H7 (cell line): ENCODE data around the gene PTPN4. TPM values are rescaled to one million over a fixed set of nuclear protein-coding genes. Genes with fewer than 3 reads are reported as not detected.
"Not testable (repeated sequence)": the region's sequence is repeated elsewhere in the genome, so short reads cannot be mapped to it uniquely, and the experiment has no call there.

Source experiments
- DNase-seq: peaks from one replicate; pipeline ENCODE4 v3.0.0; 2012
- H3K27me3 ChIP-seq: 2 replicates; pipeline ENCODE4 v1.6.0; 2011; ENCODE audit warnings: mild to moderate bottlenecking, low read length; ENCODE audit not compliant: control insufficient read depth, insufficient read depth
- H3K36me3 ChIP-seq: replicated peaks from 2 replicates; pipeline ENCODE4 v1.5.1; 2011; ENCODE audit warnings: low read length; ENCODE audit not compliant: control insufficient read depth, insufficient read depth
- H3K4me3 ChIP-seq: 2 replicates; pipeline ENCODE4 v1.5.1; 2011; ENCODE audit warnings: low read depth, mild to moderate bottlenecking, control low read depth, low read length, moderate library complexity; ENCODE audit not compliant: insufficient read depth
- total RNA-seq: library from RNA; depleted of rRNA; stranded (reverse); fragments of >200 nt; shearing (Covaris generic); gene quantifications from 2 replicates; pipeline ENCODE4 v1.2.3, GENCODE V29; 2014

The PTPN4 gene
- total RNA-seq, 1 experiment from 2014 or later: 39.4 TPM

DNA sequence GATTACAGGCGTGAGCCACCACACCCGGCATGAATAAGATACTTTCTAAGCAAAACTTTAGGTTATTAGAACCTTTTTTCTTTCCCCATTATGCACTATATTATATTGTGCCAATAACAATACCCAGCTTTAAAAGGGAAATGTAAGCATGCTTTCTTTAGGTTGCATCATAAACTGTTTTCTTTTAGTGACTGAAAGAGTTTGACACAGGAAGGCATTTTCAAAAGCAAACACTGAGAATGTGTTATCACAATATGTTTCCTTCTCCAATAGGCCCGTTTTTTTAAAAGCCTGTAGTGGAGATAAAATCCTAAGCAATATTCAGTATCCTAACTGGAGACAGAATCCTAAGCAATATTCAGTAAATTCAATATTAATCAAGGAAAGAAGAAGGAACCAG is 236.4 kb downstream of the PTPN4 start:
- Histone ChIP-seq H3K36me3 (no peaks in the 10 kb centered on the region), H3K4me3 (no peak overlapping the region), H3K27me3 (no peaks in the 10 kb centered on the region; the same call in 1 of the 2 replicates)
- DNase-seq: no peak

DNA sequence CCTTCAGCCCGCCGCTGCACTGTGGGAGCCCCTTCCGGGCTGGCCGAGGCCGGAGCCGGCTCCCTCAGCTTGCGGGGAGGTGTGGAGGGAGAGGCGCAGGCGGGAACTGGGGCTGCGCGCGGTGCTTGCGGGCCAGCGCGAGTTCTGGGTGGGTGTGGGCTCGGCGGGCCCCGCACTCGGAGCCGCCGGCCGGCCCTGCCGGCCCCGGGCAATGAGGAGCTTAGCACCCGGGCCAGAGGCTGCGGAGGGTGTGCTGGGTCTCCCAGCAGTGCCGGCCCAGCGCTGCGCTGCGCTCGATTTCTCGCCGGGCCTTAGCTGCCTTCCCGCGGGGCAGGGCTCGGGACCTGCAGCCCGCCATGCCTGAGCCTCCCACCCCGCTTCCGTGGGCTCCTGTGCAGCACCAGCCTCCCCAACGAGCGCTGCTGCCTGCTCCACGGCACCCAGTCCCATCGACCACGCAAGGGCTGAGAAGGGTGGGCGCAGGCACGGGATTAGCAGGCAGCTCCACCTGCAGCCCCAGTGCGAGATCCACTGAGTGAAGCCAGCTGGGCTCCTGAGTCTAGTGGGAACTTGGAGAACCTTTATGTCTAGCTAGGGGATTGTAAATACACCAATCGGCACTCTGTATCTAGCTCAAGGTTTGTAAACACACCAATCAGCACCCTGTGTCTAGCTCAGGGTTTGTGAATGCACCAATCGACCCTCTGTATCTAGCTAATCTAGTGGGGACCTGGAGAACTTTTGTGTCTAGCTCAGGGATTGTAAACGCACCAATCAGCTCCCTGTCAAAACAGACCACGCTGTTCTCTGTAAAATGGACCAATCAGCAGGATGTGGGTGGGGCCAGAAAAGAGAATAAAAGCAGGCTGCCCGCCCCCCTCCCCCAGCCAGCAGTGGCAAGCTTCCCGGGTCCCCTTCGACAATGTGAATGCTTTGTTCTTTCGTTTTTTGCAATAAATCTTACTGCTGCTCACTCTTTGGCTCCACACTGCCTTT is 237.5 kb downstream of the PTPN4 start:
- H3K27me3 ChIP-seq, DNase-seq, H3K36me3 ChIP-seq, H3K4me3 ChIP-seq: not testable (repeated sequence)

DNA sequence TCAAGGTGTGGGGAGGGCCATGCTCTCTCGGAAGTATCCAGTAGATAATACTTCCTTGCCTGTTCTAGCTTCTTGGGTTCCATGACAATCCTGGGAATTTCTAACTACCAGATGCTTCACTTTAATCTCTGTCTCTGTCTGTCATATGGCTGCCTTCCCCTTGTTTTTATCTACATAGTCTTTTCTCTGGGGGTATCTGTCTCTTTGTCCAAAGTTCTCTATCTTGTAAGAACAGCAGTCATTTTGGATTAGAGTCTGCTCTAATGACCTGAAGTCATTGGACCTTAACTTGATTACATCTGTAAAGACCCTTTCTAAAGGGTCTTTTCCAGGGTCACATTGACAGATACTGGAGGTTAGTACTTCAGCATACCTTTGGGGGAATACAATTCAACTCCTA is 241.7 kb downstream of the PTPN4 start:
- H3K27me3 ChIP-seq: no peaks in the 10 kb centered on the region; the same call in 1 of the 2 replicates
- no peaks in the 10 kb centered on the region for H3K36me3 ChIP-seq
- H3K4me3 ChIP-seq: no peak overlapping the region
- DNase-seq: no peak

DNA sequence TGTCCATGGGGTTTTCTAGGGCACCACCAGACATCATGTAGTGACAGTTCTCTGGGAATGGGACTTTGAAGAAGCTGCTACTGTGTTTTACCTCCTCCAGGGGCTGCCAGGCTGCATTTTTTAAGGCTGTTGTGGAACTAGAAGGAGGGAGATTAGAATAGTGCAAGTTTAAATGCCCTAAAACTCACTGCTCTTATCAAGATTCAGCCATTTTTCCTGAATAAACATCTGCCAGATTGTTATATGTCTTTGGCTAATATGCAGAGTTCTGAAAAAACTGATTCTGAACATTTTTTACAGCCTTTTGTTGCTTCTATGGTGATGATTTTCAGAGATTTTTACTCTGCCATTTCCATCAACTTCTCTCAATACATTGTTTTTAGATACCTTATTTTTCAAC is 244.5 kb downstream of the PTPN4 start:
- Histone ChIP-seq H3K36me3 (no peaks in the 10 kb centered on the region), H3K4me3 (no peak overlapping the region), H3K27me3 (no peaks in the 10 kb centered on the region)
- DNase-seq: no peak

DNA sequence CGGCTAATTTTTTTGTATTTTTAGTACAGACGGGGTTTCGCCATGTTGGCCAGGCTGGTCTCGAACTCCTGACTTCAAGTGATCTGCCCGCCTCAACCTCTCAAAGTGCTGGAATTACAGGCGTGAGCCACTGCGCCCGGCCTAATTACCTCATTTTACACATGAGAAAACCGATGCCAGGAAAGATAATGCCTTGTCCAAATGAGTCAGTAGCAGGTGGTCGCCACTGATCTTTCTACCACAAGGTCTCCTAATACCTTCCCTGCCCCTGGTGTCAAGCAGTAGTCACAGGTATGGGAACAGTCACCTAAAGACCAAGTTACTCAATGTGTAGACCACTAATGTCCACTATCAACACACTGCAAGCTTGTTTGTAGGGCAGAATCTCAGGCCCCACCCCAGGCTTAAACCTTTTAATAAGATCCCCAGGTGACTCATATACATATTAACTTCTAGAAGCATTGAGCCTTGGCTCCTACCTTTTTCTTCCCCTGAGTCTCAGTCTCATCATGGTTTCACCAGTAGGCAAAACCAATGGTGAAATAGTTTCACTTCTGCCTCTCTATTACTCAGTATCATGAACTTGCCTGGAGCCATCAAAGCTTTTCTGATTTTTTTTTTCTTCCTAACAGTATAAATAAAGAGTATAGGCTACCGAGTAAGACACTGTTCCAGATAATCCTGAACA is 246.3 kb downstream of the PTPN4 start:
- H3K36me3 ChIP-seq: no peaks in the 10 kb centered on the region
- no peak for DNase-seq
- H3K4me3 ChIP-seq: no peak overlapping the region
- no peaks in the 10 kb centered on the region for H3K27me3 ChIP-seq

DNA sequence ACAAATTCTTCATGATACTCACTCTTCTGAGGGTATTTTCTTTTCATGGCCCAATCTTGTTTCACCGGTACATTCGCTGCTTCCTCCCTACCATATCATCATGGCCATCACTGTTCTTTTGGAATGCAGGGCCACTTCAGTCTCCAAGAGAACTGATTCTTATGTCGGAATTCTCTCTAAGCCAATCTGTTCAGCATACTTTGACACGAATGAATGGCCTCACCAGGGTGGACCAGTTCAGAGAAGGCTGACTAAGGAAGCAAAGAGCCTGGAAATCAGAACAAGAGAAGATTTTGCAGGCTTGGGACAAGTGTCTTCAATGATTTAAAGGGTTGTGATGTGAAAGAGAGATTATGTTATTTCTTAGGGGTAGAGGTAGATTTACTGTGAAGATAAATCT is 248.1 kb downstream of the PTPN4 start:
- DNase-seq: no peak
- H3K27me3 ChIP-seq: peaks cover 2% of the 10 kb centered on the region
- H3K36me3 ChIP-seq: no peaks in the 10 kb centered on the region
- no peak overlapping the region for H3K4me3 ChIP-seq

DNA sequence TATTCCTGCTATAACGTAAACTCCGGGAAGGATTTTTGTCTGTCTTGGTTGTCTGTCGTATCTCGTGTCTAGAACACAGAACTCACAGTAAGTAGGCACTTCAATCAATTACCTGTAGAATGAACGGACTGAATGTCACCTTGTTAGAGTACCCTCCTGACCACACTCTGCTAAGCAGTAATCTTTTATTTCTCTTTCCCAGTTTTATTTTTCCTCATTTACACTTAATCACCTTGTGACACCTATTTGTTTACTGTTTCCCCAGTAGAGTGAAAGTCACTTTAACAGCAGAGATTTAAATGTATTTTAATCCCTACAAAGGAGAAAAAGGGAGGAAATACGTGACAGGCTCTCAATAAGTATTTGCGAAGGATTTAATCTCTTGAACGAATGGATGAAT is 252.6 kb downstream of the PTPN4 start:
- no peaks in the 10 kb centered on the region for H3K36me3 ChIP-seq
- DNase-seq: no peak

DNA sequence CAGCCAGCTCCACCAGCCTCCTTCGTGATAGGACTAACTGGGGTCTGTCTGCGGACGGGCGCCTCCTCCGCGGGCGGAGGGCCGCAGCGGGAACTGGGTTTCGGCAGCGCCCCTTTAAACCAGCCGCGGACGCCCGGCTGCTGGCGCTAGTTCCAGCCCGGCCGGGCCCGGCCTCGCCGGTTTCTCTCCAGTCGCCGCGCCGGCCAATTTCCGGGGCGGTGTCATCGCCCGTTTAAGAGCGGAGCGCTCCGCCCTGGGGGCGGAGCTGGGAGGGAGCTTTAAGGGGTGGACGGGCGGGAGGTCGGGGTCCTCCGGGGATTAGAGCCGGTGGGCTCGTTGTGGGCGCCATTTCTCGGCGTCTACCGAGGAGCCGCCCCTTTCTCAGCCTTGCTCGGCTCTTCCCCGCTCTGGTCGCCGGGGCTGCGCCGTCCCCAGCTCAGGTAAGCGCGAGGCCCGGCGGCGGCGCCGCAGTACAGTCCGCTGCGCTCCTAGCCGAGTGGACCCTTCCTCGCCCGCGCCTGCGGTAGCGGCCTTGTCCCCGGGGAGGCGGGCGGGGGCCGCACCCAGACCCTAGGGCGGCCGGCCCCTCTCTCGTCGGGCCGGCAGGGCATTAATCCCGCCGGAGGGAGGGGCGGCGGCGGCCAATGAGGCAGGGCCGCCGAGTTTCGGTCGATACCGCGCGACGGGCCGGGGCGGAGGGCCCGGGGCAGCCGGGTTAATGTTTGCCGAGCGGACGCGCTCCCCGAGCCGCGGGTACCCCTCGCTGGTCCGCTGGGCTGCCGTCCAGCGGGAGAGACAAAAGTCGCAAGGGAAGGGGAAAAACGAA is 253.3 kb downstream of the PTPN4 start, which contains the start of gene EPB41L5:
EPB41L5 (plus strand) TSS at position 307 of the 826 bp plus-strand sequence. CDS start 6,008 bp downstream, outside the sequence.
- Histone ChIP-seq H3K36me3 (no peaks in the 10 kb centered on the region), H3K4me3 (peak within 1 kb of the TSS; percentile 86), H3K27me3 (peaks cover 2% of the 10 kb centered on the region)
- peak; percentile 95 for DNase-seq

More for the DNA sequence above, 252.6 kb downstream of the PTPN4 start:
- Histone ChIP-seq H3K27me3 (peaks cover 2% of the 10 kb centered on the region), H3K4me3 (peak overlapping the region; percentile 16; the same call in 1 of the 2 replicates)

DNA sequence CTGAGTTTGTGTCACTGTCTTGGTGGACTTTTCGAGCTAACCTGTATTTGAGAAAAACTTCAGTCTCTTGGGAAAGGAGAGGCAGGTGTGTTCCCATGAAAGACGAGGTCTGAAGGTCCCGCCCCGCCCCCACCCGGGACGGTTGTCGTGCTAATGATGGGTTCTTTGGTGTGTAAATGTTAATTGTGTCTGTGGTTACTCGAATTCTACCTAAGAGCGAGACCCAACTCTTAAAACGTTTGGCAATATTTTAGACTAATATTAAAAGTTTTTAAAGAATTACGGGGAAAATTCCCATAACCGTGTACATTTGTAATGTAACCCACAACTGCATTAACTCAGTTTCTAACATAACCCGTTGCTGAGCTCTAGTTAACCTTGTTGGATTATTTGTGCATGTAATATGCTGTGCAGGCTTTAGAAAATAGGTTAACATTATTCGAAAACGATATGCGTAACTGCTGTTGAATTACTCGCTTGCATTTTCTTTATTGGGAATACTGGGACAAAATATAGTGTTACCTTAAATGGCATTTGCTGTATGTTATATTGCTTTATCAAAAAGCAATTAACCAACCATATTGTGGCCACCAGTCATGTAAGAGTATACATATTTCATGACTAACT is 254.0 kb downstream of the PTPN4 start:
- Histone ChIP-seq H3K27me3 (peaks cover 2% of the 10 kb centered on the region), H3K4me3 (peak overlapping the region; percentile 86), H3K36me3 (no peaks in the 10 kb centered on the region)
- DNase-seq: no peak

DNA sequence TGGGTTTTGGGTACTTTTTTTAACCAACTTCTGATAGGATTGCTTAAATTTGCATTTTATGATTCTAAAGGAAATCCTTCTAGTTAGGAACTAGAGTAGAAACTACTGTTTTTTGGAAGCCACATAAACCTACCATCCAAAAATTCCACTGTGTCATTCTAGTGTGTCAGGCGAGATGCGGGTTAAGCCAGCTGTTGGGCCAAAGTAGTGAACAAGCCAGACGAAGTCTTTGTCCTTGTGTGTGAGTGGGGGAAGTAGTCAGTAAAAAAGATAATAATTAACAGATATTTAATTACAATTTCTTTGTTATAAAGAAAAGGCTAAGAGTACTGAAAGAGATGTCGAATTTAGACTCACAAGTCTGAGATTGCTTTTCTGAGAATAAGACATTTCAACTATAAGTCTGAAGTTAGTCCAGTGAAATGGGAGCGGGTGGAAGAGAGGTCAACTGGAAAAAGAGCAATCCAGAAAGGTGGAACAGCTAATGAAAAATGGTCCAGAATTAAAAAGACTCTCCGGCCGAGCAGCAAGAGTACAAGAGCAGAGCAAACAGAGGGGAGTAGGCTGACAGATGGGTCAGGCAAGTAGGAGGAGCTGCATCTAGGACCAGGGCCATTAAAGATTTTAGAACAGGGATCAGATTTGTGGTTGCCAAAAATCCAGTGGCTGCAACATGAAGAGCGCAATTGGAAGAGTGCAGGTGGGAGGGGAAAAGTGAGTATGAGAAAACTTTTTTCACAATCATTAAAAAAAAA is 254.7 kb downstream of the PTPN4 start:
- Histone ChIP-seq H3K27me3 (peaks cover 2% of the 10 kb centered on the region), H3K36me3 (no peaks in the 10 kb centered on the region), H3K4me3 (no peak overlapping the region)
- peak; percentile 35 for DNase-seq

DNA sequence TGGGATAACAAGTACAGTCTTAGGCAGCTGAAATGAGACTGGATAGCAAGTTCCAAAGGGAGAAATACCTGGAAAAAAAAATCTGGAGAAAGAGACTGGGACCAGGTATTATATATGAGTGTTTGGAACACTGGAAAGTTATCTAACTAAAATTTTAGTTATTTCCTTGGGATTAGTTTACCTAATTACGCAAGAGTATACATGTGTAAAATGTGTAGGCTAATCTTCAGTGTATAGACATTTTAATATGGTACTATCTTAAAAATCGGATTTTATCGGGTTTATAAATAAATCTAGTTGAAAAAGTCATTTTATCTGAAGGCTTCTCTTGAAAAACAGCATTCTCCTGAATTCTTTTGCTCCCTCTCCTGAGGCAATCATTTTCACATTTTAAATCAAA is 257.1 kb downstream of the PTPN4 start:
- Histone ChIP-seq H3K27me3 (no peaks in the 10 kb centered on the region), H3K4me3 (no peak overlapping the region), H3K36me3 (no peaks in the 10 kb centered on the region)
- no peak for DNase-seq

DNA sequence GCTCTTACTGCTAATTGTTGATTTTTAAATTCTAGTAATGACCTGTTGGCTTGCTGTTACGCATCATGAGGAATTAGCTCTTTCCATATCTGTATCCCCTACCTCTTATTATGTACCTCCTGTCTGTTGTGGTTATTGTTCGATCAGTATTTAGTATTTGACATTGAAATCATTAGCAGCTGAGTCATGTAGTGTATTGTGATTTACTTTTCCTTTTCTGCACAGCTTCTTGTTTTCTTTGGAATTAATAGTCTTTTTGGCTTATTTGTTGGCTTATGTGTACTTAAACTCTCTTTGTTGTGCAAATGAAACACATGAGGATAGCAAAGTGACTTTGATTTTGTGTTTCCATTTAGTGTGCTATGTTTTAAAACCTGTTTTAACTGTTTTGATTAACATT is 257.5 kb downstream of the PTPN4 start:
- no peak for DNase-seq
- H3K4me3 ChIP-seq: no peak overlapping the region
- no peaks in the 10 kb centered on the region for H3K36me3 ChIP-seq
- no peaks in the 10 kb centered on the region for H3K27me3 ChIP-seq

DNA sequence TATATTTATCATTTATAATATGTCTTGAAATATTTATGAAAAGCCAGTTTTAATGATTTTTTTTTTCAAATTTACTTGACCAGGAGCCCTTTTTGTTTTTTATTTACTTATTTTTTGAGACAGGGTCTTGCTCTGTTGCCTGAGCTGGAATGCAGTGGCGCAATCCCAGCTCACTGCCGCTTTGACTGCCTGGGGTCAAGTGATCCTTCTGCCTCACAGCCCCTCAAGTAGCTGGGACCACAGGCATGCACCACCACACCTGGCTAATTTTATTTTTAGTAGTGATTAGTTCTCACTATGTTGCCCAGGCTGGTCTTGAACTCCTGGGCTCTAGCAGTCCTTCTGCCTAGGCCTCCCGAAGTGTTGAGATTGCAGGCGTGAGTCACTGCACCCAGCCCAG is 258.8 kb downstream of the PTPN4 start:
- DNase-seq: no peak
- H3K27me3 ChIP-seq: no peaks in the 10 kb centered on the region
- no peaks in the 10 kb centered on the region for H3K36me3 ChIP-seq
- no peak overlapping the region for H3K4me3 ChIP-seq
